ENCODE results near the gene ALX3.

- TF ChIP-seq CTCF (IDR thresholded peaks at IDR 0.05) (no peak), POLR2AphosphoS5 (IDR thresholded peaks at IDR 0.05) (no peak), POLR2A (IDR thresholded peaks at IDR 0.05) (no peak)
Observed at GRCh38 chr1:110097507-110098221, 27.2 kb upstream of the ALX3 start.
